ENCODE data around the gene MAN2A1. TPM values are rescaled to one million over a fixed set of nuclear protein-coding genes. Genes with fewer than 3 reads are reported as not detected.

MAN2A1 gene
- total RNA-seq, 2 experiments from 2014 or later = 50.1 to 52.3 TPM

DNA sequence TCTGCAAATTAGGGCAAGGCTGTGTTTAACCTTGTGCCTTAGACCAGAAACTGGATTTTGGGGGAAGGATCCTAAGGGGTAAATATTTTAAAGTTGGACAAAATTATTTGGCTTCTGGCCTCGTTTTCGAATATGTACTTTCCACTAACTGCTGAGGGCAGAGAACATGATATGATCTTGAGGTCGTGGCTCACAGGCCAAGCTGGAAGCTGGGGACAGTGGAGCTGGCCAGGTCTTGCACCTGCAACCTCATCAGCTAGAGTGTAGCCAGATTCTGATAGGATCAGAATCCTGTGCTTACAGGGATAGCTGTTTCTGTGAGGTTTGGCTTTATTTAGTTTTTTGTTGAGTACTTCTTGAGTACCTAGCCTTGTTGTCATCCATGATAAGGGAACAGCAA, 24.9 kb downstream of the MAN2A1 start:
- Mint-ChIP-seq H3K4me1 (ENCODE audit: low read depth) (peaks cover 37% of the 10 kb centered on the region), H3K4me3 (no peak overlapping the region), H3K27me3 (ENCODE audit: low read depth) (no peaks in the 10 kb centered on the region), H3K36me3 (ENCODE audit: low read depth) (peaks cover 14% of the 10 kb centered on the region), H3K27ac (no peak overlapping the region), H3K9me3 (no peaks in the 10 kb centered on the region)
- CTCF ChIA-PET = no interaction called here
- DNase-seq = no peak
- intact Hi-C loops (cut with micrococcal nuclease) = no loop called here

DNA sequence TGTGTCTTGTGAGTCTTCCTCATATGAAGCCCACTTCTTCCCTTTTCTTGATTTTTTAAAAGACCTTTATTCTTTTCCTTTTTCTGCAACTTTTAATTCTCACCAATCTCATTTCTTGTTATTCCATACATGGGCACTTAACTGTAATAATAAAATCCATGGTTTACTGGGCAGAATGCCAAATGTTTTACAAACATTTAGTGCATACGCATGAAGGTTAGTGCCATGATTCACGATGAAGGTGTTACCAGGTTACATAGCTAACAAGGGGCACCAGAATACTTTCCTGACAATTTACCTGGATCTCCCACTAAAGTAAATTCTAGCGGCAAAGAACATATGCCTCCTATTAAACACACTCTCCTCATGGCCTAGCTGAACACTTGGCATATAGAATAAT, 28.5 kb downstream of the MAN2A1 start:
- Mint-ChIP-seq H3K4me3 (no peak overlapping the region), H3K27me3 (ENCODE audit: low read depth) (no peaks in the 10 kb centered on the region), H3K9me3 (no peaks in the 10 kb centered on the region), H3K4me1 (ENCODE audit: low read depth) (peaks cover 23% of the 10 kb centered on the region), H3K36me3 (ENCODE audit: low read depth) (peaks cover 24% of the 10 kb centered on the region), H3K27ac (no peak overlapping the region)
- DNase-seq = no peak
- intact Hi-C loops (cut with micrococcal nuclease) = no loop called here
- CTCF ChIA-PET = no interaction called here

DNA sequence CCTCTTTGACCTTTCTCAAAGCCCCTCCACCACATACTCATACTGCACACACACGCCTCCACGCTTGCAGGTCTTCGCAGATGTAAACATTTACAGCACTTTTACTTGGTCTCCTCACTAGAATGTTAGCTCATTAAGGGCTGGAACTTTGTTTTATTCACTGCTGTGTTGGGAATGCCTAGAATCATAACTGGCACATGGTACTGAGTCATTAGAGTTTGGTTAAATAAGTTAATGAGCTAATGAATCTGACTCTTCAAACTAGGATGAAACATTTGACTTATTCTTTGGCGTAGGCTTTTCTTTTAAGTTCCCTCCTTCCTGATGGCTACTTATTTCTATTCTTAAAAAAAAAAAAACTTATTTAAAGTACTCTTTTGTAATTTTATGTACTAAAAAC, 28.9 kb downstream of the MAN2A1 start:
- Mint-ChIP-seq H3K27ac (no peak overlapping the region), H3K27me3 (ENCODE audit: low read depth) (no peaks in the 10 kb centered on the region), H3K4me3 (no peak overlapping the region), H3K36me3 (ENCODE audit: low read depth) (peaks cover 24% of the 10 kb centered on the region), H3K4me1 (ENCODE audit: low read depth) (peaks cover 25% of the 10 kb centered on the region), H3K9me3 (no peaks in the 10 kb centered on the region)
- CTCF ChIA-PET = interaction anchor here (0.8 kb wide), 1 partner anchor 66 kb away, joined by 3 read pairs; no protein-coding TSS in a partner anchor
- intact Hi-C loops (cut with micrococcal nuclease) = no loop called here
- no peak for DNase-seq

DNA sequence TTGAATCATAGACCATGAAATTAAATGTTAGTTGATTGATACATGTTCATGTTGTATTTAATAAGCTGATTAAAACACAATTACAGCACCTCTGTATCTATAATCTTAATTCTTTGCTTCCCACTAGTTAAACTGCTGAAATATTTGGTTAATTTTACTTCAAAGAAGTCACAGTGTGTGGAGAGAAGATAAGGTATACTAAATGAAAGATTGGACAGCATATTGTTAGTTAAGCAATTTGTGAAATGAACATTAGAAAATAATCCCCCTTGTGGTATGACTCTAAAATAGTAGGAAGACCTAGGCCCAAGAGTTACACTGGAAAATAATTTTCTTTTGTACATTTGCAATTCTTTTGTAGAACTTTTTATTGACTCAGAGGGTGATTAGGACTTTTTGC, 30.3 kb downstream of the MAN2A1 start:
- Mint-ChIP-seq H3K4me1 (ENCODE audit: low read depth) (peaks cover 23% of the 10 kb centered on the region), H3K4me3 (no peak overlapping the region), H3K27ac (no peak overlapping the region), H3K27me3 (ENCODE audit: low read depth) (no peaks in the 10 kb centered on the region), H3K9me3 (no peaks in the 10 kb centered on the region), H3K36me3 (ENCODE audit: low read depth) (peaks cover 19% of the 10 kb centered on the region)
- CTCF ChIA-PET = interaction anchor here (1.4 to 1.7 kb wide), 2 partner anchors 19 to 29 kb away, joined by 3 to 4 read pairs; no protein-coding TSS in a partner anchor
- intact Hi-C loops (cut with micrococcal nuclease) = no loop called here
- no peak for DNase-seq

DNA sequence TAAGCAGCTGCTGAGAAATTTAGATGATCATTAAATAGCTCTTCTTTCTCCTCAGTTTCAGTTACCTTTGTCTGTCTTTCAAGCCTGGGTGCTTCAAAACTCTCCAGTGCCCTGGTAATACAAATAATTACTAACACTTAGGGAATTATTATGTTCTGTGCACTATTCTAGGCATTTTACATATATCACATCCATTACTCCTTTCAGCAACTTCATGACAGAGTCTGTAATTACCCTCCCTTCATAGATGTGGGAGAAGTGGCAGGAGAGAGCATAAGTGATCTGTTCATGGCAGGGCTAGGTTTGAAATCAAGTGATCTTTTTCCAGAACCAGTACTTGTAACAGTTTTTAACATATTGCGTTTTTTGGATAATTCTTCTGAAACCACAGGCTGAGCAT, 32.0 kb downstream of the MAN2A1 start:
- intact Hi-C loops (cut with micrococcal nuclease) = no loop called here
- no peak for DNase-seq
- CTCF ChIA-PET = no interaction called here
- Mint-ChIP-seq H3K4me1 (ENCODE audit: low read depth) (peaks cover 26% of the 10 kb centered on the region), H3K36me3 (ENCODE audit: low read depth) (peaks cover 19% of the 10 kb centered on the region), H3K27me3 (ENCODE audit: low read depth) (no peaks in the 10 kb centered on the region), H3K9me3 (no peaks in the 10 kb centered on the region), H3K4me3 (no peak overlapping the region), H3K27ac (no peak overlapping the region)

DNA sequence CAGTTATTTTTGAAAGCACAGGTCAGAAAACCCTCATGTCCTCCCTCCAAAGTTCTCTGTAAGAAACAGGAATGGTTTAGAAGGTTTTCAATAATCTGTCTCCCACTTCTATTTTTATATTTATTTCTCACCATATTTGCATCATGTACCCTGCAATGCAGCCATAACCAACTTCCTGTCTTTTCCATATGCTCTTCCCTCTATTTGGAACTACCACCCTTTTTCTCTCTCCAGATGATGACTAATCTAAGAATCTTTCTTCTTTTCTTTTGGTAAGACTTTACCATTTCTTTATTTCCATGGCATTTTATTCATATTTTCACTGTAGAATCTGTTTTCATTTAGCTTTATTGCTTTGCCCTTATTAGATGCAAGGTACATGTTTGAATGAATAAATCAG, 33.9 kb downstream of the MAN2A1 start:
- H3K36me3 Mint-ChIP-seq (ENCODE audit: low read depth) = peaks cover 21% of the 10 kb centered on the region
- peaks cover 26% of the 10 kb centered on the region for H3K4me1 Mint-ChIP-seq (ENCODE audit: low read depth)

DNA sequence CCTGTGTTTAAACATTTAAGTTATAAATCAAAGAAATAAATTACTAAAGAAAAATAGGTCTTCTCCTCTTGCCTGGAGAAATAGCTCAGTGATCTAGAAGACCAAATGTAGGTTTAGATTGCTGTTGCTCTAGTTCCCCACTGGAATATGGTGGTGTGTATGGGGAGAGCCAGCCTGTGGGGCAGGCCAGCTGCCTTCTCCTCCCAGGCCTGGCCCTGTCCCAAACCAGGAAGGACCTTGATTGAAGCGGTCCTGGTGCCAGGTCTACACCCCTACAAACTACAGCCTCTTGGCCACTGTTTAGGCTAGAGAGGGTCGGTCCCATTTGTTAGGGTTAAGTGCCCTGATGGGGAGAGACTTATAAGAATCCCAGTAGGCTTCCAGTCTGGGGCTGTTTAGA, 35.4 kb downstream of the MAN2A1 start:
- CTCF ChIA-PET = no interaction called here
- no peak overlapping the region for H3K4me3 Mint-ChIP-seq
- H3K27me3 Mint-ChIP-seq (ENCODE audit: low read depth) = no peaks in the 10 kb centered on the region
- no peak for DNase-seq
- intact Hi-C loops (cut with micrococcal nuclease) = no loop called here
- no peak overlapping the region for H3K27ac Mint-ChIP-seq
- no peaks in the 10 kb centered on the region for H3K9me3 Mint-ChIP-seq
- peaks cover 26% of the 10 kb centered on the region for H3K4me1 Mint-ChIP-seq (ENCODE audit: low read depth)
- peaks cover 26% of the 10 kb centered on the region for H3K36me3 Mint-ChIP-seq (ENCODE audit: low read depth)

More for the DNA sequence above, 33.9 kb downstream of the MAN2A1 start:
- no peaks in the 10 kb centered on the region for H3K9me3 Mint-ChIP-seq
- DNase-seq = no peak
- no peak overlapping the region for H3K27ac Mint-ChIP-seq
- CTCF ChIA-PET = no interaction called here
- intact Hi-C loops (cut with micrococcal nuclease) = no loop called here
- H3K4me3 Mint-ChIP-seq = no peak overlapping the region
- no peaks in the 10 kb centered on the region for H3K27me3 Mint-ChIP-seq (ENCODE audit: low read depth)

DNA sequence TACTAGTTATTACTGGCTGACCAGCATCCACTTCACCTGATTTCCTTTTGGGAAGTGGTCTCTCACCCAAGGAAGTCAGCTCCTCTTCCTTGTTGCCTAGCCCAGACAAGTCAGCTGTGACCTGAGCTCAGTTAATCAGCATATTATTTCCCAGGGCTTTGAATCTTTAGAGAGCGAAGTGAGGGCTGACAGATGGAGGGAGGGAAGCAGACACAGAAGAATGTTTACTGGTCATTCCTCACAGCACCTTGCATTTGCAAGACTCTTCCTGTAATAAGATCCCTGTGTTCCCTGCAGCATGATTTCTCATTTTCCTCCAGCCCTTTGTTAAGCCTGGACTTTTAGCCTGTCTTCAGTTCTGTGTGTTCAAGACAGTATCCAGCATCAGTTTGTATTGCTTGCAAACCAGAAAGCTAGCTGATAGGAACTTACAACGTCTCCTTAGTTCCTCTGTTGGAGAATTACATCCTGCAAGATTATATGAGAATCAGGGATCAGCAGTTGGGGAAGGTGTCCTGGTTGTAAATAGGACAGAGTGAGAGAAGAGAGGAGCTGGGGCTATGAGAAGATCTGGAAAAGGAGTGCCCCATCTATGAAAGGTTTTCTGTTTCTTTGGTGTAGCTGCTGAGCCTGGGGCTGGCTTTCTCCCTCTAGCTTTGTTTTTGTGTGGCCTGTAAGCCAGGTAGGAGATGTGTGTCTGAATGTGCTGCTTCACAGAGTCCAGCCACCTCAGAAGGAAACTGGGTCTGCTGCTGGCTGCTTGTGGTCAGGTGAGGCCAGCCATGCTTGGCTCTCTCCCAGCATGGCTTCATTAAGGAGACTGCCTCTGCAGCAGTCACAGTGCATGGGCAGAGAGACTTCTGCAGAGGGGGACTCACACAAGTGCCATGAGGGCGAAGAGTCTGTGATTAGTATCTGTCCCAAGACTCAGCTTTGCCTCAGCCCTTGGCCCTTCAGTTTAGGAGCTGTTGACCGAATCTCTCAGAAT, 50.3 kb downstream of the MAN2A1 start:
- CTCF ChIA-PET = no interaction called here
- H3K4me1 Mint-ChIP-seq (ENCODE audit: low read depth) = peaks cover 53% of the 10 kb centered on the region
- no peaks in the 10 kb centered on the region for H3K27me3 Mint-ChIP-seq (ENCODE audit: low read depth)
- no peak overlapping the region for H3K4me3 Mint-ChIP-seq
- H3K27ac Mint-ChIP-seq = no peak overlapping the region
- H3K9me3 Mint-ChIP-seq = no peaks in the 10 kb centered on the region
- DNase-seq = no peak
- intact Hi-C loops (cut with micrococcal nuclease) = no loop called here
- peaks cover 34% of the 10 kb centered on the region for H3K36me3 Mint-ChIP-seq (ENCODE audit: low read depth)

DNA sequence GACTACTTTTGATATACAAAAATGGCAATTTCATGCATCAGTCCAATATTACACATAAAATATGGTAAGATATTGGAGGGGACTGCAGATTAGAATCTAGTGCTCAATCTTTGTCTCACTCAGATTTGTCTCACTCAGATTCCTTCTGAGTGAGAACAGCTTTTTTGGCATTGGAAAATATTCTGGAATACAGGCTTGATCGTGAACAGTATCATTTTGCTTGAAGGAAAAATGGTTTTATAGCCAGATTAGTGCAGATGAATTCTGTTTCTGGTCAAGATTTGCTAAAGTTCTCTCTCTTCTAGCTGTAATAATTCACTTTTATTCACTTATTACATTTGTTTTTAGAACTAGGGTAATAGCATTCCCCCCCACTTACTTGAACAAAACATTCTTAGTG, 51.2 kb downstream of the MAN2A1 start:
- DNase-seq = no peak
- peaks cover 51% of the 10 kb centered on the region for H3K4me1 Mint-ChIP-seq (ENCODE audit: low read depth)
- intact Hi-C loops (cut with micrococcal nuclease) = no loop called here
- H3K9me3 Mint-ChIP-seq = no peaks in the 10 kb centered on the region
- no peak overlapping the region for H3K27ac Mint-ChIP-seq
- no peak overlapping the region for H3K4me3 Mint-ChIP-seq
- H3K27me3 Mint-ChIP-seq (ENCODE audit: low read depth) = no peaks in the 10 kb centered on the region
- peaks cover 33% of the 10 kb centered on the region for H3K36me3 Mint-ChIP-seq (ENCODE audit: low read depth)
- CTCF ChIA-PET = no interaction called here

DNA sequence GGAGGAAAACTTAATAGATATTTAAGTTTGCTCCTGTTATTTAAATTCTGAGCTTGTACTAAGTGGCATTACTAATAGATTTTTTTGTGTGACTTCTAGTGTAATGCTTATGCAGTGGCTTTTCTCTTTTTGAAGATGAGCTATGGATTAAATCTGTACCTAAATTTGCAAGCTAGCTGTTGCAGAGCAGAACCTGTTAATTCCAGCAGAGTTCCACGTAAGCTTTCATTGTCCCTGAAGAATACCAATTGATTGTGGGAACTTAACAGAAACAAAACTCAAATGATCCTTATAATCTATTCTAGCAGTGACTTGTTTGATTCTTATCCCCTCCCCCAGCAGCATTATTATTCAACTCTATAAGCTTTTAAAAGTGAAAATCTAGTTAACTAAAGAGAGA, 51.7 kb downstream of the MAN2A1 start:
- Mint-ChIP-seq H3K27me3 (ENCODE audit: low read depth) (no peaks in the 10 kb centered on the region), H3K4me1 (ENCODE audit: low read depth) (peaks cover 53% of the 10 kb centered on the region), H3K9me3 (no peaks in the 10 kb centered on the region), H3K4me3 (no peak overlapping the region), H3K27ac (no peak overlapping the region), H3K36me3 (ENCODE audit: low read depth) (peaks cover 32% of the 10 kb centered on the region)
- DNase-seq = no peak
- intact Hi-C loops (cut with micrococcal nuclease) = no loop called here
- CTCF ChIA-PET = interaction anchor here (0.5 kb wide), 1 partner anchor 81 kb away, joined by 3 read pairs; no protein-coding TSS in a partner anchor

DNA sequence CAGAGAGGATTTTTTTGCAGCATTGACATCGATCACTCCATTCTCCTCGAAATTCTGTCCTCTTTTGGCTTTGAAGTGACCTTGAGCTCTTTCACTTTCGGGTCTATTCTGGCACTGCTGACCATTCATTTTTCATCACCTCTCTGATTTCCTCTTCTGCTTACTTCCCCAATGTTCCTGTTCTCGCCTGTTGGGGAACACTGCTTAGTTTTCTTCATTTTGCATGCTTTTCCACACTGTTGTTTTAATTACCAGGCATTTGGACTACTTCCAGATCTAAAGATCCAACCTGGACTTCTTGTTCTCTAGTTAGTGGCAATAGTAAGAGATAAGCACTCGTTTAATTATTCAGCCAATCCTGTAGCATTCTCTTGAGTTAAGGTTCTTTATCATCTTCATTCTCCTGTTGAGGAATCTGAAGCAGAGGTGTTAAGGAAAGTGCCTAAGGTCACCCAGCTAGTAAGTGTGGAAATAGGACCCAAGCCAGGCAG, 53.4 kb downstream of the MAN2A1 start:
- no peaks in the 10 kb centered on the region for H3K27me3 Mint-ChIP-seq (ENCODE audit: low read depth)
- no peak overlapping the region for H3K27ac Mint-ChIP-seq
- intact Hi-C loops (cut with micrococcal nuclease) = no loop called here
- DNase-seq = no peak
- H3K36me3 Mint-ChIP-seq (ENCODE audit: low read depth) = peaks cover 32% of the 10 kb centered on the region
- H3K4me1 Mint-ChIP-seq (ENCODE audit: low read depth) = peaks cover 54% of the 10 kb centered on the region
- no peak overlapping the region for H3K4me3 Mint-ChIP-seq
- no peaks in the 10 kb centered on the region for H3K9me3 Mint-ChIP-seq
- CTCF ChIA-PET = no interaction called here

DNA sequence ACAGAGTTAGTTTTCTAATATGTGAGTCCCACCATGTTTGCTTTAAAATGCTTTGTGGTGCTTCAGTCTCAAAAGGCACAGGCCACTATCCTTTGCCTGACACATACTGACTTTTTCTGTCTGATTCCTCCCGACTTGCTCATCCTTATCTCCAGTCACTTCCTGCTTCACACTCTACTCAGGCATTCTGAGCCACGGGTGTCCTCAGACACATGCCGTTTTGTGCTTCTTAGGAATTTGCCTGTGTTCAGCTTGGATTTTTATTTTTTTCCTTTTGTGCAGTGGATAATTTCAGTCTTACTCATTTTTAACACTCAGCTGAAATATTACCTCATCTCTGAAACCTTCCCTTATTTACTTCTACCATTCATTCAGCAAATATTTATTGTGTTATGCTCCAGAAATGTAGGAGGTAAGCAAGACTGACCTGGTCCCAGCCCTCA, 54.1 kb downstream of the MAN2A1 start:
- intact Hi-C loops (cut with micrococcal nuclease) = no loop called here
- Mint-ChIP-seq H3K27ac (no peak overlapping the region), H3K4me3 (no peak overlapping the region), H3K27me3 (ENCODE audit: low read depth) (no peaks in the 10 kb centered on the region), H3K36me3 (ENCODE audit: low read depth) (peaks cover 32% of the 10 kb centered on the region), H3K4me1 (ENCODE audit: low read depth) (peaks cover 58% of the 10 kb centered on the region), H3K9me3 (no peaks in the 10 kb centered on the region)
- no peak for DNase-seq
- CTCF ChIA-PET = no interaction called here

DNA sequence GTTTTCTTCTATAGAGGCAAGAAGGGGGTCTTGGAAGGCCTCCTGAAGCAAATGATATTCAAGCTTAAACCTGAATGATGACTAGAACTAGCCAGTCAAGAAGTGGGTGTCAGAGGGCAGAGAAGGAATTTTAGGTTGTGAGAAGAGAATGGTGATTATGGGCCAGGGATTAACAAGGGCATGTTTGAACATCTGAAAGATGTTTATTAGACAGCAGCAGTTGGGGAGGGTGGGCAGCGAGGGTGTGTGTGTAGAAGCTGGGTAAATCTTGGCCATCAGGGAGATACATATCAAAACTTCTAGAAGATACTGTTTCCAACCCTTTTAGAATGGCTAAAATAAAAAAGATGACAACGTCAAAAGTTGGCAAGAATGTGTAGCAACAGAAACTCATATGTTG, 54.5 kb downstream of the MAN2A1 start:
- H3K9me3 Mint-ChIP-seq = no peaks in the 10 kb centered on the region
- no peak for DNase-seq
- no peak overlapping the region for H3K4me3 Mint-ChIP-seq
- no peaks in the 10 kb centered on the region for H3K27me3 Mint-ChIP-seq (ENCODE audit: low read depth)
- peaks cover 56% of the 10 kb centered on the region for H3K4me1 Mint-ChIP-seq (ENCODE audit: low read depth)
- H3K36me3 Mint-ChIP-seq (ENCODE audit: low read depth) = peaks cover 32% of the 10 kb centered on the region
- intact Hi-C loops (cut with micrococcal nuclease) = no loop called here
- CTCF ChIA-PET = no interaction called here
- no peak overlapping the region for H3K27ac Mint-ChIP-seq

All from activated naive CD4-positive, alpha-beta T cell treated with anti-CD3 and anti-CD28 coated beads for 36 hours (primary cell).